ENCODE measurements around the gene SPNS3.

DNA sequence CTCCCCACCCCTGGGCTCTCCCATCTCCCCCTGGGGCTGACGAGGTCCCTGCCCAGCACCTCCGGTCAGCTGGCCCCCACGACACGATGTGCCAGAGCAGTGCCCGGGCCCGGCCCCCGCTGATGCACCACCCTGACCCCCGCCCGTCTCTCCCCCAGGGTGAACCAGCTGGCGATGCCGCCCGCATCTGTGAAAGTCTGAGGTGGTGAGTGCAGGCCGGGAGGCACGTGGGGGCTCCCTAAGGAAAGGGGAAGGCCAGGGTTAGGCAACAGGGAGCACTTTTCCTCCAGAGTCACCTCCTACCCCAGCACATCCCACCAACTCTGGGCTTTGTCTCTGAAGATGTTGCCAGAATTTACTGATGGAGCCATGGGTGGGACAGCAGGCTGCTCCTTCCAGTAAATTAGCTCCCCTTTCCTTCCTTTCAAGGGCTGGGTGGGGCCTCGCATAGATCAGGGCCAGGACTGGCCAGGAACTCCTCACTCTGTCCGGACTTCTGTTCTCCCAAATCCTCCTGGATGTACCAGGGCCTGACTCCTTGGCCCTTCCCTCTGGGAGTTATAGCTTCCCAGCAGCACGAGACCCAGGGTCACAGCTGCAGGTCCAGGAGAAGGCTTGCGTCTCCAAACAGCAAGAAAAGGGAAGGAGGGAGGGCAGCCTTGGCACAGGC lies 103.1 kb downstream of the SPNS3 start:
- TF ChIP-seq, protein P1, sequence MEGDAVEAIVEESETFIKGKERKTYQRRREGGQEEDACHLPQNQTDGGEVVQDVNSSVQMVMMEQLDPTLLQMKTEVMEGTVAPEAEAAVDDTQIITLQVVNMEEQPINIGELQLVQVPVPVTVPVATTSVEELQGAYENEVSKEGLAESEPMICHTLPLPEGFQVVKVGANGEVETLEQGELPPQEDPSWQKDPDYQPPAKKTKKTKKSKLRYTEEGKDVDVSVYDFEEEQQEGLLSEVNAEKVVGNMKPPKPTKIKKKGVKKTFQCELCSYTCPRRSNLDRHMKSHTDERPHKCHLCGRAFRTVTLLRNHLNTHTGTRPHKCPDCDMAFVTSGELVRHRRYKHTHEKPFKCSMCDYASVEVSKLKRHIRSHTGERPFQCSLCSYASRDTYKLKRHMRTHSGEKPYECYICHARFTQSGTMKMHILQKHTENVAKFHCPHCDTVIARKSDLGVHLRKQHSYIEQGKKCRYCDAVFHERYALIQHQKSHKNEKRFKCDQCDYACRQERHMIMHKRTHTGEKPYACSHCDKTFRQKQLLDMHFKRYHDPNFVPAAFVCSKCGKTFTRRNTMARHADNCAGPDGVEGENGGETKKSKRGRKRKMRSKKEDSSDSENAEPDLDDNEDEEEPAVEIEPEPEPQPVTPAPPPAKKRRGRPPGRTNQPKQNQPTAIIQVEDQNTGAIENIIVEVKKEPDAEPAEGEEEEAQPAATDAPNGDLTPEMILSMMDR (IDR thresholded peaks at IDR 0.05) = no peak
- TF ChIP-seq POLR2A (IDR thresholded peaks at IDR 0.05) = no peak
